ENCODE data around the gene LRRC4C.
A peak's percentile ranks its signal among the peaks of the same experiment; 100 is the strongest.

LRRC4C gene

DNA sequence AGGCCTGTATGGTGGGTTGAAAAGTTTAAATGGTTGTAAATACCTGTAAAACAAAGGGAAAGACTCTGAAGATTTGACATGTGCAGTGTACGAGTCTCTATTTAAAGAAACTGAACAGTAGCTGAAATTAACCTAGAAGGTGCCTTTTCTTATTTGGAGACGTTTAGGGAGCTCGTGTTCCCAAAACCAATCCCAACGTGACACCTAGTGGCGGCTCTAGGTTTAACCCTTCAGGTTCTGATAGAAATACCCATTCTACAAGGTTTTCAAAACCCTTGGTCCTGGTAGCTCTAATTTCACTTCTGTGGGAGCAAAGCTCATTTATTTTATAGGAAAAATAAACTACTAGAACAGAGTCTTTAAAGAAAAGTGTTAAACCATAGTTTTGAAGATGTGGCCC lies 258.3 kb downstream of the LRRC4C start:
- no peak overlapping the region for H3K4me3 ChIP-seq (ENCODE audit: low read depth, low read length)
- H3K27ac ChIP-seq (ENCODE audit: low read depth, low read length), result no peak overlapping the region
- H3K9ac ChIP-seq (ENCODE audit: low read depth, low read length), result no peak overlapping the region
- H3K36me3 ChIP-seq (ENCODE audit: control insufficient read depth, insufficient read depth, low read length), result no peaks in the 10 kb centered on the region
- H3K4me1 ChIP-seq (ENCODE audit: control insufficient read depth, insufficient read depth, low read length), result peaks cover 6% of the 10 kb centered on the region
- H3K9me3 ChIP-seq (ENCODE audit: control insufficient read depth, insufficient read depth, low read length), result no peaks in the 10 kb centered on the region
- no peaks in the 10 kb centered on the region for H3K27me3 ChIP-seq (ENCODE audit: control insufficient read depth, insufficient read depth, low read length)

DNA sequence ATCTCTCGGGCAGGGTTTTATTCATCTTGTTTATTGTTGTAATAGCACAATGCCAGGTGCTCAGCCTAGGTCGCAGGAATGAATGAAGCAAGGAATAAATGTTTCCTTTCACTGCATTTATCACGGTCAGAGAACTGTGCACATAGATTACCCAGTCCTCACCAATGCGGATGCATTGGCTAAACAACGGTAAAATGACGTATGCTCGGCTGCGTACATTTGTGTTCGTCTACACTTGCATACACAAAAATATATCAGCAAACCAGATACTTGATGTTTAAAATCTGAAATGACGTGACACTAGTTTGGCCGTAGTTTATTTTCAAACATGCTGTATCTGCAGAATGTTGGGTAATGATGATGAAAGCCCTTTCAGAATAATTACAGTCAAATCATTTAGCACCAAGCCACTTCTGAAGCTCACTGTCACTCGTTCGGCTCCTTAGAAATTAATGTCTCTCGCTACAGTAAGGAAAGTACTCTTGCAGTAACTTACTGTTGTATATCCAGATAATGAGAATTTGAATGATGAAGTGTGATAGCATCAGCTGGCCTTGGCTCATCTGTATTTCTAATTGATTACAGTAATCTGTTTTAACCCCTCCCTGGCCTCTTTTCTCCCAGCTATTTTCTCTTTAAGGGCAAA lies 268.9 kb downstream of the LRRC4C start:
- Histone ChIP-seq H3K27ac (ENCODE audit: low read depth, low read length) (no peak overlapping the region), H3K36me3 (ENCODE audit: control insufficient read depth, insufficient read depth, low read length) (no peaks in the 10 kb centered on the region), H3K4me3 (ENCODE audit: low read depth, low read length) (no peak overlapping the region)

DNA sequence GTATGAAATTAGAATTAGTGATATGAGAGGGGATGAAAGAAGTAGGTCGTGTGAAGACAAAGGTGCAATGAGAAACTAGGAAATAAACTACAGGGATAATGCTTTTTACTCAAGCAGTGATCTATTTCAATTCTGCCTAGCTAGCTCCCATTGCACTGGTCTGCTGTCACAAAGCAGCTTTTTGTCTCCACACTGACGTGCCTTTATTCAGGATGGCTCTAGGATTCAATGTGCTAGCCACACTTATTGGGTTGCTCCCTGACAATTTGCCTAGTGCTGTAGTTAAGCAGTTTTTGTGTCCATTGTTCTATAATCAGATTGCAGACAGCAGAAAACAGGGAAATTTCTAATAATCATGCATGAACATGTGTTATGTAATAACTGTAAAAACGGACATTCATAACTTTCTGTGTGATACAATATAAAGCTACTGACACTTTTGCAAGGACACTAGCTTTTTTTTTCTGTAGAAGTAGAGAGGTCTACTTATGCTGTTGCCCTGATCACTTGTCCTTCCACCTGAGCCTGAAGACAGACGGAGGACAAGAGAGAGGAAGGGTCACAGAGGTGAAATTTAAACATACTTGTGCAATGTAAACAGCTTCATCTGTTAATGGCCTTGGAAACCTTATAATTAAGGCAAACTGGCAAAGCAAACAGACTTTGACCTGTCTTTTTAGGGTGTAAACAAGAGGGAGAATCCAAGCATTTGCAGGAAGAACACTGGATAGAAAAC lies 269.6 kb downstream of the LRRC4C start:
- H3K4me3 ChIP-seq (ENCODE audit: low read depth, low read length), result no peak overlapping the region
- H3K27ac ChIP-seq (ENCODE audit: low read depth, low read length), result no peak overlapping the region
- H3K27me3 ChIP-seq (ENCODE audit: control insufficient read depth, insufficient read depth, low read length), result no peaks in the 10 kb centered on the region
- H3K36me3 ChIP-seq (ENCODE audit: control insufficient read depth, insufficient read depth, low read length), result no peaks in the 10 kb centered on the region
- no peaks in the 10 kb centered on the region for H3K4me1 ChIP-seq (ENCODE audit: control insufficient read depth, insufficient read depth, low read length)
- no peaks in the 10 kb centered on the region for H3K9me3 ChIP-seq (ENCODE audit: control insufficient read depth, insufficient read depth, low read length)
- no peak overlapping the region for H3K9ac ChIP-seq (ENCODE audit: low read depth, low read length)

More for the DNA sequence above, 268.9 kb downstream of the LRRC4C start:
- H3K27me3 ChIP-seq (ENCODE audit: control insufficient read depth, insufficient read depth, low read length), result no peaks in the 10 kb centered on the region
- no peaks in the 10 kb centered on the region for H3K4me1 ChIP-seq (ENCODE audit: control insufficient read depth, insufficient read depth, low read length)
- no peaks in the 10 kb centered on the region for H3K9me3 ChIP-seq (ENCODE audit: control insufficient read depth, insufficient read depth, low read length)
- no peak overlapping the region for H3K9ac ChIP-seq (ENCODE audit: low read depth, low read length)

DNA sequence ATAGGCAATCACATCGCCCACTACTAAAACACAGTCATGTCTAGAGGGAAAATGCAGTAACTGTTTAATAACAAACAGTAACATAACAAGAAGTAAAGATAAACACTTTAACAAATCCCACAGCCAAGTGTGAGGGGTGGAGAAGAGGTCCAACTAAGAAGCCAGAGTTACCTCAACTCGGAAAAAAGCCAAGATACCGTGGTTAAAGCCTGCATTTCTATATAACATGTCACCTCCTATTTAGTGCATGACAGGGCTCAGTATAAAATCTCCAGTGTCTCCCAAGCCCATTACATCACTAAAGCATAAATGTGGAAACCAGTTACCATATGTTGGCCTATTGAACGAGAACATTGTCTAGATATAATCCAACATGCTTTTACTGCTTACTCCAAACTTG lies 281.7 kb downstream of the LRRC4C start:
- no peaks in the 10 kb centered on the region for H3K27me3 ChIP-seq (ENCODE audit: control insufficient read depth, insufficient read depth, low read length)
- H3K36me3 ChIP-seq (ENCODE audit: control insufficient read depth, insufficient read depth, low read length), result no peaks in the 10 kb centered on the region
- no peak overlapping the region for H3K9ac ChIP-seq (ENCODE audit: low read depth, low read length)
- H3K4me1 ChIP-seq (ENCODE audit: control insufficient read depth, insufficient read depth, low read length), result peaks cover 16% of the 10 kb centered on the region
- H3K27ac ChIP-seq (ENCODE audit: low read depth, low read length), result no peak overlapping the region
- H3K9me3 ChIP-seq (ENCODE audit: control insufficient read depth, insufficient read depth, low read length), result no peaks in the 10 kb centered on the region
- H3K4me3 ChIP-seq (ENCODE audit: low read depth, low read length), result no peak overlapping the region

DNA sequence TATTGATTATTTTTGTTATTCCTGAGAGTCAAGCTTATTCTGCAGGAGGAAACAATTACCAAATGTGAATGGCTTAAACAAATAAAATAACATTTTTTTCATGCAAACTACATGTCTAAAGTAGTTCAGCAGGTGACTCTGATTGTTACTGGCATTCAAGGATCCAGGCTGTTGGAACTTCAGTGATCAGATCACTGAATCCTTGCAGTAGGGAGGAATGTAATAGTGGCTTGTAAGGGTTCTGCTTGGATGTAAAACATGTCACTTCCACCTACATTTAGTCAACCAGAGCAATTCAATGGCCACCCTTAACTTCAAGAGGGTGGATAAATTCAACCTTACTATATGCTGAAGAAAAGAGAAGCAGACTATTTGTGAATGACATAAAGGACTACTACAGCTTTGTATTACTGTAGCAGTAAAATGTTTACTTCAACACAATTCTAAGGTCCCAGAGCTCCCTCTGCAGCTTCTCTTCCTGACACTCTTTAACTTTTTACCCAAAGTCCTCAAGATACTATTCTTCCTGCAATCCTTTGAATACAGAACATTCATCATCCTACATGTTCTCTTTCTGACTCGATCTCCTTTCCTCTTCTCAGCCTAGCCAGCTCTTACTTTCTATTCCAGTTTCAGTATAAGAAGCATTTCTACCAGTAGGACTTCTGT lies 284.0 kb downstream of the LRRC4C start:
- H3K27ac ChIP-seq (ENCODE audit: low read depth, low read length), result no peak overlapping the region
- H3K27me3 ChIP-seq (ENCODE audit: control insufficient read depth, insufficient read depth, low read length), result no peaks in the 10 kb centered on the region
- no peak overlapping the region for H3K4me3 ChIP-seq (ENCODE audit: low read depth, low read length)
- no peaks in the 10 kb centered on the region for H3K9me3 ChIP-seq (ENCODE audit: control insufficient read depth, insufficient read depth, low read length)
- H3K36me3 ChIP-seq (ENCODE audit: control insufficient read depth, insufficient read depth, low read length), result no peaks in the 10 kb centered on the region
- H3K9ac ChIP-seq (ENCODE audit: low read depth, low read length), result no peak overlapping the region
- peaks cover 16% of the 10 kb centered on the region for H3K4me1 ChIP-seq (ENCODE audit: control insufficient read depth, insufficient read depth, low read length)

DNA sequence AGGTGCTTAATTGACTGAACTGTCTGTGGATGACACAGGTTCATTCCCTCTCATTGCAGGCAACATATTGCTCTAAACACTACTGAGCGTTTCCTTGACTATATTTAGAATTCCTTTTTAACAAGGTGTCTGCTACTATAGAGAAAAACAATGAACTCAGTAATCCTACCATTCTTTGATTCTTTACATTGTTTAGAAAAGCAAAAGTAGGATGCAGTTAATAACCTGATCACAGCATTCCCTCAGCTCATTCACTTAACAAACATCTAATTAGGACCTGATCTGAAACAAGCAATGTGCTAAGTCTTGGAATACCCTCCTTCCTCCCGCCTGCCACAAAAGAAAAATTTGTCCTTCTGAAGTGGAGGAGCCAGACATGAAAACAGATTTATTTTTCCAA lies 313.1 kb downstream of the LRRC4C start:
- Histone ChIP-seq H3K4me1 (ENCODE audit: control insufficient read depth, insufficient read depth, low read length) (peaks cover 28% of the 10 kb centered on the region), H3K27ac (ENCODE audit: low read depth, low read length) (no peak overlapping the region), H3K27me3 (ENCODE audit: control insufficient read depth, insufficient read depth, low read length) (no peaks in the 10 kb centered on the region), H3K9me3 (ENCODE audit: control insufficient read depth, insufficient read depth, low read length) (no peaks in the 10 kb centered on the region), H3K36me3 (ENCODE audit: control insufficient read depth, insufficient read depth, low read length) (no peaks in the 10 kb centered on the region), H3K4me3 (ENCODE audit: low read depth, low read length) (no peak overlapping the region), H3K9ac (ENCODE audit: low read depth, low read length) (no peak overlapping the region)

DNA sequence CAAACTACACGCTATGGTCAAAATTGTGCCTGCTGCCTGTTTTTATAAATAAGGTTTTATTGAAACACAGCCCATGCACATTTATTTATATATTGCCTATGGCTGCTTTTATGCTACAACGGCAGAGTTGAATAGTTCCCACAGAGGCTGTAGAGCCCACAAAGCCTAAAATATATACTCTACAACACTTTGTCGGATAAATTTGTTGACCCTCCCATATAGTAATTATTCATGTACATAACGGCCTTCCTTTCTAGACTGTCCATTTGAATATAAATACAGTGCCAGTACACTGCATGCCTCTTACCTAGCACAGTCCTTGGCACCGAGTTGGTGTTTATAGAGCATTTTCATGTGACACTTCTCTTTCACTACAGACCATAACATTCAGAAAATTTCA lies 314.0 kb downstream of the LRRC4C start:
- no peaks in the 10 kb centered on the region for H3K27me3 ChIP-seq (ENCODE audit: control insufficient read depth, insufficient read depth, low read length)
- H3K36me3 ChIP-seq (ENCODE audit: control insufficient read depth, insufficient read depth, low read length), result no peaks in the 10 kb centered on the region
- H3K9ac ChIP-seq (ENCODE audit: low read depth, low read length), result no peak overlapping the region
- H3K4me1 ChIP-seq (ENCODE audit: control insufficient read depth, insufficient read depth, low read length), result peaks cover 28% of the 10 kb centered on the region
- H3K9me3 ChIP-seq (ENCODE audit: control insufficient read depth, insufficient read depth, low read length), result no peaks in the 10 kb centered on the region
- H3K27ac ChIP-seq (ENCODE audit: low read depth, low read length), result no peak overlapping the region
- H3K4me3 ChIP-seq (ENCODE audit: low read depth, low read length), result no peak overlapping the region

DNA sequence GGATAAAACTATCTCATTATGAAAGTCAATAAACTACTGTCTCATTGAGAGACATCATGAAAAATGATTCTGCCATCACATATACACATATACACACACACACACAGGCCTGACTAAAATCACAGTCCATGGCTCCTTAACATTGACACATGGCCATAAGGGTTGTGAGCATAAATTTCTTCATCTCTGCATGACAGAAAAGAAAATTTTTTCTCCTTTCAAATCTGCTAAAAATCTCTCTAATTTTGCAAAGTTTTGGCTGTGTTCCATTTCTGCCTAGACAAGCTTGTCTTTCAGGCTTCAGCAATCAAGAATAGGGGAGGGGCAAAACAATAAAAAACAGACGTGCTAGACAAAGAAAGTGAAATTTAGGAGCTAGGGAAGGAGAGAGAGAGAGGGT lies 324.5 kb downstream of the LRRC4C start:
- Histone ChIP-seq H3K27me3 (ENCODE audit: control insufficient read depth, insufficient read depth, low read length) (no peaks in the 10 kb centered on the region), H3K4me1 (ENCODE audit: control insufficient read depth, insufficient read depth, low read length) (peaks cover 8% of the 10 kb centered on the region; the same call in 1 of the 2 replicates), H3K4me3 (ENCODE audit: low read depth, low read length) (no peak overlapping the region), H3K27ac (ENCODE audit: low read depth, low read length) (no peak overlapping the region), H3K9ac (ENCODE audit: low read depth, low read length) (no peak overlapping the region), H3K9me3 (ENCODE audit: control insufficient read depth, insufficient read depth, low read length) (no peaks in the 10 kb centered on the region), H3K36me3 (ENCODE audit: control insufficient read depth, insufficient read depth, low read length) (no peaks in the 10 kb centered on the region)

DNA sequence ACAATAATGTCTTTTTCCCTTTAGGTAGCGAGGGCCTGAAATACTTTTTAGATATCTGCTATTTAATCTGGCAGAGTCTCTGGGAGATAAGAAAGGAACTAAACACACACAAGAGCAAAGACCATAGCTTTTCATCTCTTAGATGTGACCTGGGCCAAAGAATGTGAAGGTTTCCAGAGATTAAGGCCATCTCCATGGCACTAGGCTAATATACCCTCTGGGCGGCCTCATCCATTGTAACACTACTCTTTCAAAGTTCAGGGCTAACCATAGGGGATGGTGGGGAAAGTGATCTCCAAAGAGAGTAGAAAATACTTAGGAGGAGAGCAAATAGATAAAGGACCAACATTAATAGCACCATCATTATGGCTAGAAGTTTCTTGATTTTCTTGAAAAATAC lies 326.4 kb downstream of the LRRC4C start:
- Histone ChIP-seq H3K27ac (ENCODE audit: low read depth, low read length) (no peak overlapping the region), H3K9ac (ENCODE audit: low read depth, low read length) (no peak overlapping the region), H3K27me3 (ENCODE audit: control insufficient read depth, insufficient read depth, low read length) (no peaks in the 10 kb centered on the region), H3K9me3 (ENCODE audit: control insufficient read depth, insufficient read depth, low read length) (no peaks in the 10 kb centered on the region), H3K36me3 (ENCODE audit: control insufficient read depth, insufficient read depth, low read length) (no peaks in the 10 kb centered on the region), H3K4me3 (ENCODE audit: low read depth, low read length) (no peak overlapping the region), H3K4me1 (ENCODE audit: control insufficient read depth, insufficient read depth, low read length) (peaks cover 8% of the 10 kb centered on the region; the same call in 1 of the 2 replicates)

DNA sequence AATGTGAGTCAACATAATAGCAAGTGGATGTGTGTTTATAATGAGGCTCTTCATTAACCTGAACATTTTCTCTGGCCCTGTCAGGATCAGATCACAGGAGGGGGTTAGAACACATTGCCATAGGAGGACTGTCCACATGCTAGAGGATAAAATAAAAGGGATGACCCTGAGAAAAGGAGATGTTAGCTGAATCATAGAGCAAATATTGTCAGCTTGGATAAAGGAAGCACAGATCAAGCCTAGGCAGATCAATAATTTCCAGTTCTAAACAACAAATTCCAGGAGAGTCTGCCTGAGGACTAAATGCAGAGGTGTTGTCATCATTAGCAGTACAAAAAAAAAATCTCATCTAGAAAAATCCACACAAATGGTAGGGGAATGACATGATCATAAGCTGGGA lies 337.9 kb downstream of the LRRC4C start:
- Histone ChIP-seq H3K36me3 (ENCODE audit: control insufficient read depth, insufficient read depth, low read length) (no peaks in the 10 kb centered on the region), H3K4me1 (ENCODE audit: control insufficient read depth, insufficient read depth, low read length) (peaks cover 30% of the 10 kb centered on the region), H3K4me3 (ENCODE audit: low read depth, low read length) (no peak overlapping the region), H3K27me3 (ENCODE audit: control insufficient read depth, insufficient read depth, low read length) (no peaks in the 10 kb centered on the region), H3K9ac (ENCODE audit: low read depth, low read length) (no peak overlapping the region), H3K9me3 (ENCODE audit: control insufficient read depth, insufficient read depth, low read length) (no peaks in the 10 kb centered on the region), H3K27ac (ENCODE audit: low read depth, low read length) (no peak overlapping the region)

DNA sequence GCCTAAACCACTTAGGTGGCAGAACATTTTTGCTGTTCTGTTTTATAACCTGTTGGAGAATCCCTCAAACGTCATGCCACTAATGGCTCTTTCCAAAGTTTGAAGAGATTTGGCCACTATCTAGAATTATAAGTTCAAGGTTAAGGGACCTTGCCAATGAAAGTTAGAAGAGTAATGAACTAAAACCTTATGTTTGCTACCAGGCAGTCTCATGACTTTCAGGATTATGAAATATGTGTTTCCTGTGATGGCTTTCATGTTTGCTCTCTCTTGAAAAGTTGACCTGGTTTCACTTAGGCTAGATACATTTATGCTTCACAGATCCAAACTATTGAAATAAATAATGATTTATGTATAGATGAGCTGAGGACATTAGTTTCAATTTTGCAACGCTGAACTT lies 340.0 kb downstream of the LRRC4C start:
- Histone ChIP-seq H3K36me3 (ENCODE audit: control insufficient read depth, insufficient read depth, low read length) (no peaks in the 10 kb centered on the region), H3K4me3 (ENCODE audit: low read depth, low read length) (no peak overlapping the region), H3K27me3 (ENCODE audit: control insufficient read depth, insufficient read depth, low read length) (no peaks in the 10 kb centered on the region), H3K9me3 (ENCODE audit: control insufficient read depth, insufficient read depth, low read length) (no peaks in the 10 kb centered on the region), H3K4me1 (ENCODE audit: control insufficient read depth, insufficient read depth, low read length) (peaks cover 50% of the 10 kb centered on the region), H3K9ac (ENCODE audit: low read depth, low read length) (no peak overlapping the region), H3K27ac (ENCODE audit: low read depth, low read length) (peak overlapping the region; percentile 79)
